CD4-positive, alpha-beta T cell (primary cell): ENCODE results near the gene AKIRIN1. TPM values are rescaled to one million over a fixed set of nuclear protein-coding genes. Genes with fewer than 3 reads are reported as not detected.

Experiments used
- ATAC-seq: fragments of 200-7000 bp; cut with Tn5 transposase; one replicate; pipeline ENCODE4 v1.10.0; 2022; ENCODE audit warnings: mild to moderate bottlenecking; ENCODE audit not compliant: poor library complexity
- CTCF ChIA-PET: fragments of 350-600 bp; sonication (Branson Sonifier 250); formaldehyde crosslinking; loops from one replicate; lab custom pipeline; 2021; ENCODE audit warnings: antibody characterized with exemption, inconsistent platforms; lab: Charles Lee
- POLR2A ChIA-PET: fragments of 350-600 bp; sonication (Branson Sonifier 250); formaldehyde crosslinking; loops from one replicate; lab custom pipeline; 2021; ENCODE audit warnings: antibody characterized with exemption, inconsistent platforms; lab: Charles Lee
- DNase-seq, 14 experiments: peaks; one replicate each; pipeline ENCODE4 v3.0.0-alpha.2; 2013 to 2020; ENCODE audit warnings: mixed read lengths in 2 of 14
- H3K27ac ChIP-seq, 2 donors: one replicate each; pipeline versions ENCODE4 v1.5.1 to v1.7.0; 2013; ENCODE audit warnings: low read length in 2 of 2, low read depth in 1 of 2, mild to moderate bottlenecking in 1 of 2
- H3K27me3 ChIP-seq, 2 experiments: 1 replicate in 1 of 2; 2 replicates in 1 of 2; pipeline versions ENCODE4 v1.6.1 to v1.7.0; 2013; ENCODE audit warnings: low read length in 2 of 2, control low read depth in 1 of 2, mild to moderate bottlenecking in 1 of 2, moderate library complexity in 1 of 2; ENCODE audit not compliant: insufficient read depth in 2 of 2, control insufficient read depth in 1 of 2
- H3K36me3 ChIP-seq: one replicate; pipeline ENCODE4 v1.6.1; 2013; ENCODE audit warnings: low read length, control low read depth; ENCODE audit not compliant: insufficient read depth
- H3K4me1 ChIP-seq: one replicate; pipeline ENCODE4 v1.6.1; 2013; ENCODE audit warnings: low read length, control low read depth; ENCODE audit not compliant: insufficient read depth
- H3K4me3 ChIP-seq: one replicate; pipeline ENCODE4 v1.5.1; 2013; ENCODE audit warnings: mild to moderate bottlenecking, low read length, moderate library complexity
- H3K9me3 ChIP-seq, 2 experiments: 1 replicate in 1 of 2; 2 replicates in 1 of 2; pipeline versions ENCODE4 v1.6.1 to v1.7.0; 2013; ENCODE audit warnings: low read length in 2 of 2, mild to moderate bottlenecking in 2 of 2, control low read depth in 1 of 2, moderate library complexity in 1 of 2; ENCODE audit not compliant: control insufficient read depth in 1 of 2, insufficient read depth in 1 of 2
- H3K27ac Mint-ChIP-seq: one replicate; pipeline ENCODE4 v1.8.0; 2020; ENCODE audit warnings: mixed read lengths
- H3K27me3 Mint-ChIP-seq: one replicate; pipeline ENCODE4 v1.8.0; 2021; ENCODE audit warnings: mixed read lengths
- H3K36me3 Mint-ChIP-seq: one replicate; pipeline ENCODE4 v1.8.0; 2021; ENCODE audit warnings: low read depth, mixed read lengths
- H3K4me1 Mint-ChIP-seq: one replicate; pipeline ENCODE4 v1.8.0; 2021; ENCODE audit warnings: low read depth, mixed read lengths
- H3K4me3 Mint-ChIP-seq: one replicate; pipeline ENCODE4 v1.8.0; 2020; ENCODE audit warnings: mild to moderate bottlenecking, mixed read lengths
- H3K9me3 Mint-ChIP-seq: one replicate; pipeline ENCODE4 v1.8.0; 2020; ENCODE audit warnings: mixed read lengths
- intact Hi-C, 2 experiments: fragments of 100-400 bp; cut with DNase I in 1 of 2; cut with micrococcal nuclease in 1 of 2; formaldehyde crosslinking; loops; one replicate each; pipeline versions ENCODE4 v1.15.1 to v1.9.0; 2023 to 2025; cut with DNase I, micrococcal nuclease
- total RNA-seq, 174 experiments: library from RNA in 2 of 174; stranded (reverse) in 2 of 174; gene quantifications; one replicate each; pipeline ENCODE4 v1.2.3 and lab custom pipeline; 2021 to 2026
- TF ChIP-seq, protein P1 (sequence below): fragments of 200-600 bp; IDR thresholded peaks from one replicate; pipeline ENCODE4 v1.8.0; 2022; ENCODE audit warnings: antibody characterized with exemption, mild to moderate bottlenecking

The AKIRIN1 gene
- total RNA-seq, 2 experiments from 2014 or later, result 108 to 112 TPM

DNA sequence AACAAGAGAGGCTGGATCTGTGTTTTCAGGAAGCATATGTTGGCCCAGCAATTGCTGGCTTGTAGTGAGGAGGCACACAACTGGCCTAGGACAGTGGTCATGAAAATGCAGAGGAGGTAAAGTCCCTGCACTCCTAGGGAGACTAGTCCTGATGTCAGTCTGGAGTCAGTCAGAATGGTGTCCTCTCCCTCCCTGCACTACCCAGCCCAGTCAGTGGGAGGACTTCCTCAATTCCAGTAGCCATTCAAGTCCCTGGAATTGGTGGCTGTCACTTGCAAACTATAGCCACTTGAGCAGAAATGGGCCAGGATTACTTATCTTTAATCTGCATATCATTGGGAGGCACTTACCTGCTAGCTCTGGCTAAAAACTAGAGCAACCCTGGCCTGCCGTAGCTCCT, 53.7 kb downstream of the AKIRIN1 start:
- POLR2A ChIA-PET, result no interaction called here
- H3K27me3 Mint-ChIP-seq, result no peaks in the 10 kb centered on the region

DNA sequence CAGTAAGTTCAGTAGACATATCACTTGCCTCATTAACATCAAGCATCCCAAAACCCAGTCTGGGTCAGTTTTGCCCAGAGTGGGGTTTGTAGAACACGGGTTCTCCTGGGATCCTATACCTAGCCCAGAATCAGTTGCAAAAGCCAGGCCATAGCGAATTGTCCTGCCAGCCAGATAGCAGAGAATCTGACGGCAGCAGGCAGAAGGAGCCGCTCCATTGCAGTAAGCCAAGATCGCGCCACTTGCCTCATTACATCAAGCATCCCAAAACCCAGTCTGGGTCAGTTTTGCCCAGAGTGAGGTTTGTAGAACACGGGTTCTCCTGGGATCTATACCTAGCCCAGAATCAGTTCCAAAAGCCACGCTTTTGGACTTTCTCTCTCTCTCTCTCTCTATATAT, 54.2 kb downstream of the AKIRIN1 start:
- ChIA-PET POLR2A (no interaction called here), CTCF (no interaction called here)
- Histone ChIP-seq H3K9me3 (no peaks in the 10 kb centered on the region), H3K4me1 (no peaks in the 10 kb centered on the region), H3K27me3 (no peaks in the 10 kb centered on the region), H3K27ac (no peak overlapping the region), H3K36me3 (peaks cover 8% of the 10 kb centered on the region), H3K4me3 (no peak overlapping the region)
- Mint-ChIP-seq H3K36me3 (peaks cover 52% of the 10 kb centered on the region), H3K9me3 (no peaks in the 10 kb centered on the region), H3K27me3 (no peaks in the 10 kb centered on the region), H3K4me1 (no peaks in the 10 kb centered on the region), H3K4me3 (no peak overlapping the region), H3K27ac (no peak overlapping the region)
- ATAC-seq (no peak), DNase-seq (no peak)
- TF ChIP-seq, protein P1, sequence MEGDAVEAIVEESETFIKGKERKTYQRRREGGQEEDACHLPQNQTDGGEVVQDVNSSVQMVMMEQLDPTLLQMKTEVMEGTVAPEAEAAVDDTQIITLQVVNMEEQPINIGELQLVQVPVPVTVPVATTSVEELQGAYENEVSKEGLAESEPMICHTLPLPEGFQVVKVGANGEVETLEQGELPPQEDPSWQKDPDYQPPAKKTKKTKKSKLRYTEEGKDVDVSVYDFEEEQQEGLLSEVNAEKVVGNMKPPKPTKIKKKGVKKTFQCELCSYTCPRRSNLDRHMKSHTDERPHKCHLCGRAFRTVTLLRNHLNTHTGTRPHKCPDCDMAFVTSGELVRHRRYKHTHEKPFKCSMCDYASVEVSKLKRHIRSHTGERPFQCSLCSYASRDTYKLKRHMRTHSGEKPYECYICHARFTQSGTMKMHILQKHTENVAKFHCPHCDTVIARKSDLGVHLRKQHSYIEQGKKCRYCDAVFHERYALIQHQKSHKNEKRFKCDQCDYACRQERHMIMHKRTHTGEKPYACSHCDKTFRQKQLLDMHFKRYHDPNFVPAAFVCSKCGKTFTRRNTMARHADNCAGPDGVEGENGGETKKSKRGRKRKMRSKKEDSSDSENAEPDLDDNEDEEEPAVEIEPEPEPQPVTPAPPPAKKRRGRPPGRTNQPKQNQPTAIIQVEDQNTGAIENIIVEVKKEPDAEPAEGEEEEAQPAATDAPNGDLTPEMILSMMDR, result no peak
- intact Hi-C loops, result no loop called here

More for the DNA sequence above, 53.7 kb downstream of the AKIRIN1 start:
- Mint-ChIP-seq H3K36me3 (peaks cover 56% of the 10 kb centered on the region), H3K4me3 (no peak overlapping the region), H3K9me3 (no peaks in the 10 kb centered on the region), H3K4me1 (peaks cover 3% of the 10 kb centered on the region), H3K27ac (no peak overlapping the region)
- CTCF ChIA-PET, result no interaction called here
- H3K4me3 ChIP-seq, result no peak overlapping the region
- H3K27me3 ChIP-seq, result no peaks in the 10 kb centered on the region
- peaks cover 8% of the 10 kb centered on the region for H3K36me3 ChIP-seq
- DNase-seq (no peak), ATAC-seq (no peak)
- intact Hi-C loops, result no loop called here
- no peaks in the 10 kb centered on the region for H3K9me3 ChIP-seq
- H3K4me1 ChIP-seq, result no peaks in the 10 kb centered on the region
- no peak overlapping the region for H3K27ac ChIP-seq
- TF ChIP-seq, protein P1, result no peak

DNA sequence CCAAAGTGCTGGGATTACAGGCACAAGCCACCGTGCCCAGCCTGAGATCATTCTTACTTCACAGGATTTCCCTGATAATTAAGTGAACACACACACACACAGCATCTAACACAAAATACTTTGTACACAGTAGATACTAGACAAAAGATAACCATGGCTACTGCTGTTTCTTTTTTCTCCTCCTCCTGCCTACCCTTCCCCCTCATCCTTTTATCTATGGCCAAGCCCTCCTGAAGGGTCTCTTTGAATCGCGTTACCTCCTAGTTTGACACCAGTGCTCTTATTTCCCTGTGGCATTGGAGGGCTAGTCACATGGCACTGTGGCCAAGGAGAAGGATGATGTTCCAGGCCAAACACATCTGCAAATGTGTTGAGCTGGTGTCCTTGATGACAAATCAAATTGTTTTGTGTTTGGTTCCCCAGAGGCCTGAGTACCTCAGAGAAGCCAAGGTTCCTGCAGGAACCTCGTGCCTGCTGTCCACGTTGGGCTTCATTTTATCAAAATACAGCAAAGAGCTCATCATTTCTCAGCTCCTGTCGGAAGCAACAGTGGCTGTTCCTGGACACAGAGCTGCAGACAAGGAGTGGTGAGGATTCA, 55.6 kb downstream of the AKIRIN1 start:
- Histone ChIP-seq H3K27ac (no peak overlapping the region), H3K27me3 (no peaks in the 10 kb centered on the region), H3K4me1 (no peaks in the 10 kb centered on the region), H3K9me3 (no peaks in the 10 kb centered on the region), H3K4me3 (no peak overlapping the region), H3K36me3 (peaks cover 8% of the 10 kb centered on the region)
- Mint-ChIP-seq H3K27me3 (no peaks in the 10 kb centered on the region), H3K36me3 (peaks cover 61% of the 10 kb centered on the region), H3K27ac (no peak overlapping the region), H3K9me3 (no peaks in the 10 kb centered on the region), H3K4me3 (no peak overlapping the region), H3K4me1 (peaks cover 7% of the 10 kb centered on the region)
- intact Hi-C loops, result no loop called here
- ChIA-PET POLR2A (interaction anchor here (0.6 kb wide), 1 partner anchor 418 kb away, joined by 3 read pairs; no protein-coding TSS in a partner anchor), CTCF (no interaction called here)
- ATAC-seq, result no peak
- TF ChIP-seq, protein P1, result no peak
- no peak for DNase-seq
